ENCODE measurements around the gene APOE. TPM values are rescaled to one million over a fixed set of nuclear protein-coding genes. Genes with fewer than 3 reads are reported as not detected.

The APOE gene
- total and polyA plus RNA-seq, 2 of the 13 experiments (the other 11 are each of a cell fraction or from before 2014, with no cell fraction given): 1,328 to 1,470 TPM

- TF ChIP-seq SOX13 (IDR thresholded peaks at IDR 0.05): no peak
- no peak for TF ChIP-seq SOX13 (CRISPR knock-in tag; conservative IDR thresholded peaks at IDR 0.05 in 1 of 2, IDR thresholded peaks at IDR 0.05 in 1 of 2)
- TF ChIP-seq U2AF1 (optimal IDR thresholded peaks at IDR 0.05; ENCODE audit: low read depth, low read length): no peak
- no peak for TF ChIP-seq ZNF7 (CRISPR knock-in tag; IDR thresholded peaks at IDR 0.05)
- TF ChIP-seq JUND (CRISPR knock-in tag; IDR thresholded peaks at IDR 0.05): no peak
- no peak for TF ChIP-seq ADNP (CRISPR knock-in tag; IDR thresholded peaks at IDR 0.05)
- TF ChIP-seq ZNF180 (CRISPR knock-in tag; IDR thresholded peaks at IDR 0.05; ENCODE audit: borderline replicate concordance, low read depth): no peak
- TF ChIP-seq ZKSCAN1 (IDR thresholded peaks at IDR 0.05; ENCODE audit: low read length): no peak
- no peak for TF ChIP-seq ZNF672 (CRISPR knock-in tag; IDR thresholded peaks at IDR 0.05)
- TF ChIP-seq THYN1 (CRISPR knock-in tag; IDR thresholded peaks at IDR 0.05; ENCODE audit: borderline replicate concordance, low read depth): no peak
- TF ChIP-seq MTERF4 (CRISPR knock-in tag; IDR thresholded peaks at IDR 0.05): no peak
- TF ChIP-seq MED8 (CRISPR knock-in tag; IDR thresholded peaks at IDR 0.05; ENCODE audit: insufficient replicate concordance): no peak
- TF ChIP-seq ZBTB39 (CRISPR knock-in tag; IDR thresholded peaks at IDR 0.05): no peak
- TF ChIP-seq MAF1 (CRISPR knock-in tag; IDR thresholded peaks at IDR 0.05; ENCODE audit: borderline replicate concordance): no peak
- TF ChIP-seq ZFP36L2 (CRISPR knock-in tag; IDR thresholded peaks at IDR 0.05): no peak
- peak; percentile 68; the same call in 1 of the 2 replicates for TF ChIP-seq FOXC1 (CRISPR knock-in tag; IDR thresholded peaks at IDR 0.05; ENCODE audit: borderline replicate concordance)
- 0 out of 2 replicates have a peak, but pooled peaks have one; percentile 39 for TF ChIP-seq HINFP (CRISPR knock-in tag; IDR thresholded peaks at IDR 0.05; ENCODE audit: low read depth)
- TF ChIP-seq ZBTB25 (CRISPR knock-in tag; IDR thresholded peaks at IDR 0.05): peak; percentile 72; the same call in 1 of the 2 replicates
- TF ChIP-seq RBAK (CRISPR knock-in tag; IDR thresholded peaks at IDR 0.05): 0 out of 2 replicates have a peak, but pooled peaks have one; percentile 23
- no peak for TF ChIP-seq ZSCAN31 (CRISPR knock-in tag; IDR thresholded peaks at IDR 0.05; ENCODE audit: low read depth)
- TF ChIP-seq ZNF160 (CRISPR knock-in tag; IDR thresholded peaks at IDR 0.05): no peak; the same call in 1 of the 2 replicates
- no peak for TF ChIP-seq RAD21 (CRISPR knock-in tag; IDR thresholded peaks at IDR 0.05)
Observed at GRCh38 chr19:44954649-44955504, 49.3 kb downstream of the APOE start, which contains the start of gene CLPTM1 (continued).

All from HepG2 (cell line).